G401 (cell line): ENCODE data around the gene ZBP1. TPM values are rescaled to one million over a fixed set of nuclear protein-coding genes. Genes with fewer than 3 reads are reported as not detected.

Experiments
- DNase-seq: peaks from one replicate; pipeline ENCODE4 v3.0.0-alpha.2; 2015; ENCODE audit warnings: low spot score
- in situ Hi-C: cut with HindIII; loops from 2 replicates; pipeline ENCODE4 v1.10.0; 2016; ENCODE audit warnings: low sequenced_read_pairs, mixed read lengths
- total RNA-seq: library from RNA; depleted of rRNA; stranded (reverse); fragments of >200 nt; shearing (Covaris generic); gene quantifications from 2 replicates; pipeline ENCODE4 v1.2.3, GENCODE V29; 2014

The ZBP1 gene
- total RNA-seq, 1 experiment from 2014 or later = not detected

- in situ Hi-C loops = no loop called here
- DNase-seq = no peak
Observed at GRCh38 chr20:57592263-57593092, 27.7 kb downstream of the ZBP1 start.

DNA sequence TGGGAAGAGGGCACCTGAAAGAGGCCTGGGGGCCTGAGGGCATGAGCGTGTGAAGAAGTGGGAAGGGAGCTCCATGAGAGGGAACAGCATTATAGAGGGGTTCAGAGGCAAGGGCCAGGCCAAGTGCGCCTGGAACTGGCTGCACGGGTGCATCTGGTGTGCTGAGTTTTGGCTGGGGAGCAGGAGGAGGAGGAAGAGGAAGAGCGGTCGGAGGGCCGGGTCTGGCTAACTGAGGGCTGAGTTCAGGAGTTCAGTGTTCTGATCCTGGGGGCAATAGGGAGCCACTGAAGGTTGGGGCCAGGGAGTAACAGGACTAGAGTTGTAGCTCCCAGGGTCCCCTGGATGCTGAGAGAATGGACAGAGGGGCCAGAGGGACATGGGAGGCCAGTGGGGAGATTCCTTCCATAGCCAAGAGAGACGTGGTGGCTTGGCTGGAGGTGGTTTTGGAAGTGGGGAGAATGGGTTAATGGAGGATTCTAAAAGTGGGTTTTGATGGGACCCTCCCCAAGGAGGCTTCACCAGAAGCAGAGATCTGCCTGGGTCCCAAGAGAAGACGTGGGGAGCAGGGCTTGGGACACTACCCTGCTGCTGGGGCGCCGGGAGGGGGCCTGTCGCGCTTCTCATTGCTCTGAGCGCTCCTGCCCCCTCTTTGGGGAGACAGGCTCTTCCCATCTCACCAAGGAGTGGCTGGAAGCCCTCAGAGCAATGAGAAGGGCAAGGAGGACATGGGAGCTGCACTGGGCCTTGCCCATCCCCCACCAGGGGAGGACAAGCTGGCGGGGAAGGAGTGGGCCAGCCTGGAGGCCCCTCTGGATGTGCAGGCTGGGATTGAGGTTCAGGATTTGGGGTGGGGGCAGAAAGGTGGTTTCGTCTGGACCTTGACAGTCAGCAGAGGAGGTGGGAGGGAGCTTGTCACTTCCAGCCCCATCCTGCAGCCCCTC lies 28.7 kb downstream of the ZBP1 start:
- no peak for DNase-seq
- in situ Hi-C loops = no loop called here

DNA sequence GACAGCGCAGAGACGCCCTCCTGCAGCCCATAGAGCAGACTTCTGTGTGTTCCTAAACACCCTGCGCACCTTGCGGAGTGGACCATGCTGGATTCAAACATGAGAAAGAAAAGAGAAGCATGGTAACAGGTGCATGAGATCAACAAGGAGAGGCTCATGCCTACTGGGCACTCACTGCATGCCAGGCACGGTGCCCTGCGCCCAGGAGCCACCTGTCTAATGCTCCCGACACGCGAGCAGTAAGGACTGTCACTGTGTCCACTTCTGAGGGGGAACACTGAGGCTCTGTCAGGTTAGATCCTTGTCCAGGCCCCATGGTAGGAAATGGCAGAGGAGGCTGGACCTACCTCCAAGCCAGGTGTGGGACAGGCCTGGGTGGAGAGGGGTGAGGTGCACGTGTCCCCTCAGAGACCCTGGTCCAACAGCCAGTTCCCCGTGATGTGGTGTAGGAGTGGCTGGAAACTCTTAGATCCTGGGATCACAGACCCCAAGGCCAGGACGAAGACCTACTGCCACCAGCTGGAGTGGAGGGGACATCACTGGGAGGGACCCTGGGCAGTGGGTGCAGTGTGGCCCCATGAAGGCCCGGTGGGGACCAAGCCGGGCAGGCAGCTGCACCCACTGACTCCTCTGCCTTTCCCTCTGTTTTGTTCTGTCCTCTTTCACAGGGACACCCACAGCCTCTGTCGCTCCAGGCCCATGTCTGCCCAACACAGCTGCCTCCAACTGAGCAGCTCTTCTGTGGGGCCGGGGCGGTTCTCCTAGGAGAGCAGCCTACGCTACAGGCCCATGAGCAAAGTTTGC lies 29.5 kb downstream of the ZBP1 start:
- in situ Hi-C loops = no loop called here
- no peak for DNase-seq

DNA sequence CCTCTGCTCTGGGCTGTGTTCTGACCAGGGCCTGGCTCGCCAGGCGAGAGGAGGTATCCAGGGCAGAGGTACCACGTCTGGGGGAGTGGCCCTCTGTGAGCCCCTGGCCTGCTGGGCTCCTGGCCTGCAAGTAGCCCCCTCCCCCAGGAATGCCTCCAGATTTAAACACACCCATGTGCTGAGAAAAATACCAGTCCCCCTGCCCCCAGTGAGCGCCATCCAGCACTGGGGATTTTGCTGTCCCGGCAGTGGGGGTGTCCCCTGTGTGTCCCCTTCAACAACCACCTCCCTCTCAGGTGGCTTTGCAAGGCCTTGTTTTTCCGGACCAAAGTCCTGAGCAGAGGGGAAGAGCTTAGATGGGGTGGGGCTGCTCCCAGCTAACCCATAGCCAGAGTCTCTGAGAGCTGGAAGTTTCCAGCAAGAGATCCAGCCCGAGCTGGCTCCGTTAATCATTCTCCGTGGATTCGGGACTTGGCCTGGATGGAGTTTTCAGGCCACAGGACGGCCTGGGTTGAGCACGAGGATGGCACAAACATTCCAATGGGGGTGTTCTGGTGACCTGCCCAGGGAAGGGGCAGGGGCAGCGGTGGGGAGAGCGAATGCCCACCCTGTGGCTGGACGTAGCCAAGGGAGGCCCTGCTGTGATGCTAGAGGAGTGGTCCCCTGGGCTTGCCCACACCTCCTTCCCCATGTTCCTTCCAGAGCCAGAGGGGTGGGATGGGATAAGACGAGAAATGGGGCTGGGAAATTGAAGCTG lies 30.3 kb downstream of the ZBP1 start:
- DNase-seq = no peak
- in situ Hi-C loops = no loop called here

GRCh38 chr20:57589123-57589727 lies 31.0 kb downstream of the ZBP1 start:
- DNase-seq = no peak
- in situ Hi-C loops = no loop called here

GRCh38 chr20:57588596-57588995 lies 31.6 kb downstream of the ZBP1 start:
- in situ Hi-C loops = no loop called here
- no peak for DNase-seq

DNA sequence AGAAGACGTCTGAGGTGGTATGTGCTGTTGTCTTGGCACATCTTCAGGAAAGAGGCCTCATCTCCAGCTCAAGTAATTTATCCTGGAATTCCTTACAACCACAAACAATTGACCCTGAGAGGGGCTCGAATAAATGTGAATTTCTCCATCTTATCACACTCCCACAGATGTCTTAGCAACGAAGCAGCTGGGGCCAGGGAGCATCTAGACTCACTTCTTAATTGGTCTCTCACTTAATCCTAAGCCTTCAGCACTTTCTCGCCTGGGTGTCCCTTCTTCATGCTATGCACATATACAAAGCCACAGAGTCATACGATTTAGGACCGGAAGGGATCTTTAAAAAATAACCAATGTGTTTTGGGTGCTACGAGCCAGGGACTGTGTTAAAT lies 32.2 kb downstream of the ZBP1 start:
- no peak for DNase-seq
- in situ Hi-C loops = no loop called here

- in situ Hi-C loops = no loop called here
- DNase-seq = no peak
Observed at GRCh38 chr20:57587278-57587988, 32.8 kb downstream of the ZBP1 start.

- no peak for DNase-seq
- in situ Hi-C loops = no loop called here
Observed at GRCh38 chr20:57586943-57587277, 33.3 kb downstream of the ZBP1 start.

DNA sequence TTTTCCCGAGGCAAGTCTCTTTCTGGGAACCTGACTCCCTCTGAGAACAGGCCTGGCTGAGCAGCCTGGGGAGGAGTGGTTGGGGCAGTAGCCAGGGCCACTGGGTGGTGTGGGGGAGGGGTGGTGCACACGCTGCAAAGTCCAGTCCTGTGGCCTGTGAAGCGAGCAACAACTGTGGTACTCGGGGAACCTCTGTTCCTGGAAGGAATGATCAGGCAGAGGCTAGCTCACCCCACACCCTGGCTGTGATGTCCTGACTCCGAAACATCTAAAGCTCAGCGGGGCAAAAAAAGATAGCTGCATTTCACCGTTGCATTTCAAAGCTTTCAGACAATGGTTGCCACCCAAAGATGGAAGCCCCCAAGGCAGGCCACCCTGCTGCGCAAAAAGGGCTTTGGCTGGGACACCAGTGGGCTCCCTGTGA lies 33.8 kb downstream of the ZBP1 start:
- DNase-seq = no peak
- in situ Hi-C loops = no loop called here

- in situ Hi-C loops = no loop called here
- no peak for DNase-seq
Observed at GRCh38 chr20:57585466-57586213, 34.6 kb downstream of the ZBP1 start.

GRCh38 chr20:57584768-57585461 lies 35.3 kb downstream of the ZBP1 start:
- DNase-seq = no peak
- in situ Hi-C loops = no loop called here

DNA sequence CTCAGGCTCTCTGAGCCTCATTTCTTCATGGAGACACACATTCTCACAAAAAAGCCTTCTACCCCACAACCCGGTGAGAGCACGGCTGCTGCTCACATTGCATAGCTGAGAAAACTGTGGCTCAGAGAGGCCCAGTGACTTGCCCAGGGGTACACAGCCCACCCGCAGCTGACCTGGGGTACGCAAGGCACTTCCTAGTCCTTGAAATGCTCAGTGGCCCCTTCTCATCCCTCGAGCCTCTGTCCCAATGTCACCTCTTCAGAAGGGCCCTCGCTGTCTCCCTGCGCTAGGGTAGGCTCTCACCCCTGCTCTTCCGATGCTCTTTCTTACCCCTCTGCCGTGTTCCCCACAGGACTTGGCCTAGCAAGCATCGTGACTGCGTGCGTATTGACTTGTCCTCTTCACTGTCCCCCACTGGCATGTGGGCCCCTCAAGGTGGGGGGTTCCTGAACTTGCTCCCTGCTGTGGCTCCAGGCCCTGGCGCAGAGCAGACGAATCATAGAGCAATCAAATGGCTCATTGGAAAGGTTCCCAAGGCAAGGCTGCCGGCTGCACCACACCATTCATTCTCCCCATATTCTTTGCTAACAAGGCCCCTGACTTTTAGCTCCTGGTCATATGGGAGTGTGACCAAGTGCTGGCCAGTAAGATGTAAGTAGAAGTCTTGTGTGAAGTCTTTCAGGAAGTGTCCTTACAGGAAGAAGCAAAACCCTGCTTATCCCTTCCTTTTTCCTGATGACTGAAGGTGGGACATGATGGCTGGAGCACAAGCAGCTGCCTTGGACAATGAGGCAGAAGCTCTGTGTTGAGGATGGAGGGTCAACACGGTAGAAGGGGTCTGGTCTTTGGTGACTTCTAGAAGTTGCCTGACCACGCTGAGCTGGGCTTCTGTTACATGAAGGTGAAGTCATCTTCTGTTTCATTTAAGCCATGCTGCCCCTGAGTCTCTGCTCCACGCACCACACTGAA lies 36.7 kb downstream of the ZBP1 start:
- no peak for DNase-seq
- in situ Hi-C loops = no loop called here

GRCh38 chr20:57582432-57583288 lies 37.6 kb downstream of the ZBP1 start:
- no peak for DNase-seq

GRCh38 chr20:57582029-57582378 lies 38.2 kb downstream of the ZBP1 start:
- in situ Hi-C loops = no loop called here
- no peak for DNase-seq

More at GRCh38 chr20:57582432-57583288, 37.6 kb downstream of the ZBP1 start:
- in situ Hi-C loops = no loop called here
